C4-2B (cell line): ENCODE measurements around the gene KRT23.

Source experiments
- CTCF ChIP-seq: fragments of 450-650 bp; conservative IDR thresholded peaks from 2 replicates; pipeline ENCODE4 v1.5.1; 2017; ENCODE audit warnings: mild to moderate bottlenecking
- ZFX ChIP-seq: fragments of 450-650 bp; IDR thresholded peaks from 2 replicates; pipeline ENCODE4 v1.6.1; 2017

DNA sequence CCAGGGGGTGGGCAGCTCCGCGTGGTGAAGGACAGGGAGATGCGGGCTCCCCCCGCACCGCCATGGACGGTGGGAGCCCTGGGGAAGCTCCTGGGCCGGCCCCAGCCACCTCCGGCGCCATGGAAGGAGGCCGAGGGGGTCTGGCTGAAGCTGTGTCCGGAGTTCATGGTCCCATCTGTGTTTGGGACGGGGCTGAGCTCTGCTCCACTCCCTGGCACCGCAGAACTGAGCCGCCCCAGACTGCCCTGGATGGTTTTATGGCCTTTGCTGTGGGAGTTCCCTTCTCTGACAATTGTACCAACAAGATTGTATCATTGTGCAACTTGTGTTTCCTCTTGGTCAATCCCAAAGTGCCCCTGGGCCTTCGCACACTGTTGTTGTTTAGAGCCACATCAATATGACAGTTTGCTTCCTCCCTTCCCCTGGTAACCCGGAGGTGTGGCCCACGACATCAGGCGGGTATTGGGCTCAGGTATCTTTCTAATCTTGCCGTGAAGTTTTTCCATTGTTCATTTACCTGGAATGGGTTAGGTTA is 942 bp downstream of the KRT23 start:
- TF ChIP-seq CTCF = no peak
- TF ChIP-seq ZFX = no peak
